HepG2 (cell line): ENCODE data around the gene LILRB3. TPM values are rescaled to one million over a fixed set of nuclear protein-coding genes. Genes with fewer than 3 reads are reported as not detected.

Source experiments
- ASH2L ChIP-seq: fragments of 300-600, 200-600 bp; sonication (generic); IDR thresholded peaks from 2 replicates; pipeline ENCODE4 v1.7.0; 2017; ENCODE audit warnings: low read depth, mild to moderate bottlenecking, moderate library complexity, mixed read lengths, low read length; ENCODE audit not compliant: insufficient read length
- BRCA1 ChIP-seq: sonication (generic); formaldehyde crosslinking; IDR thresholded peaks from 2 replicates; pipeline ENCODE4 v1.4.0; 2020; ENCODE audit warnings: missing genetic modification reagents
- FOXP1 ChIP-seq, 2 experiments: fragments of 450-650 bp in 1 of 2; IDR thresholded peaks; 2 replicates each; pipeline ENCODE4 v1.6.1; 2017 to 2018; ENCODE audit warnings: antibody characterized with exemption in 1 of 2
- GATAD1 ChIP-seq: IDR thresholded peaks from 2 replicates; pipeline ENCODE4 v1.6.1; 2016; ENCODE audit warnings: missing genetic modification reagents, missing compliant biosample characterization
- HDAC1 ChIP-seq: sonication (generic); formaldehyde crosslinking; IDR thresholded peaks from 2 replicates; pipeline ENCODE4 v1.5.1; 2020; ENCODE audit warnings: mild to moderate bottlenecking, missing genetic modification reagents
- IRF2 ChIP-seq: IDR thresholded peaks from 2 replicates; pipeline ENCODE4 v1.6.1; 2018; ENCODE audit warnings: missing genetic modification reagents, missing compliant biosample characterization
- PRMT3 ChIP-seq: sonication (generic); formaldehyde crosslinking; IDR thresholded peaks from 2 replicates; pipeline ENCODE4 v1.8.1; 2022; ENCODE audit warnings: low read depth, mild to moderate bottlenecking, moderate library complexity, missing genetic modification reagents, borderline replicate concordance
- TOE1 ChIP-seq: sonication (generic); formaldehyde crosslinking; IDR thresholded peaks from 2 replicates; pipeline ENCODE4 v1.4.0; 2020; ENCODE audit warnings: mild to moderate bottlenecking, missing genetic modification reagents
- ZNF629 ChIP-seq: sonication (generic); formaldehyde crosslinking; conservative IDR thresholded peaks from 2 replicates; pipeline ENCODE4 v1.5.0; 2020; ENCODE audit warnings: missing genetic modification reagents
- polyA plus RNA-seq, 8 experiments: library from polyadenylated mRNA; depleted of rRNA in 3 of 8; stranded (reverse) in 7 of 8; unstranded in 1 of 8; fragments of >200 nt; fragmentation: Illumina TruSeq in 4 of 8; extraction: Trizol in 4 of 8; gene quantifications; 2 replicates each; pipeline versions ENCODE4 v1.2.1 to v1.2.3, GENCODE V29; 2011 to 2016; ENCODE audit warnings: low read depth in 4 of 8, missing spikeins in 1 of 8, mixed read lengths in 1 of 8; ENCODE audit not compliant: insufficient read depth in 1 of 8
- total RNA-seq, 5 experiments: library from RNA; depleted of rRNA; stranded (reverse); fragments of >200 nt; fragmentation: Illumina TruSeq; extraction: Trizol; gene quantifications; 2 replicates each; pipeline ENCODE4 v1.2.3, GENCODE V29; 2016; ENCODE audit warnings: low read depth in 1 of 5
- TF ChIP-seq, protein P1 (sequence below): sonication (generic); formaldehyde crosslinking; IDR thresholded peaks from 2 replicates; pipeline ENCODE4 v1.8.0; 2022; ENCODE audit warnings: low read depth, missing genetic modification reagents
- TF ChIP-seq, protein P2 (sequence below): sonication (generic); formaldehyde crosslinking; IDR thresholded peaks from 2 replicates; pipeline ENCODE4 v1.4.0; 2020; ENCODE audit warnings: missing genetic modification reagents
- TF ChIP-seq, protein P3 (sequence below): sonication (generic); formaldehyde crosslinking; IDR thresholded peaks from 2 replicates; pipeline ENCODE4 v1.5.0; 2020; ENCODE audit warnings: mild to moderate bottlenecking, missing genetic modification reagents, borderline replicate concordance
- TF ChIP-seq, protein P4 (sequence below): sonication (generic); formaldehyde crosslinking; IDR thresholded peaks from 2 replicates; pipeline ENCODE4 v1.9.0; 2021; ENCODE audit warnings: missing genetic modification reagents, borderline replicate concordance
- TF ChIP-seq, protein P5 (sequence below): sonication (generic); formaldehyde crosslinking; IDR thresholded peaks from 2 replicates; pipeline ENCODE4 v1.4.0; 2020; ENCODE audit warnings: missing genetic modification reagents

Gene LILRB3
- total and polyA plus RNA-seq, 2 of the 13 experiments (the other 11 are each of a cell fraction or from before 2014, with no cell fraction given) = 0.22 TPM; not detected in 1

DNA sequence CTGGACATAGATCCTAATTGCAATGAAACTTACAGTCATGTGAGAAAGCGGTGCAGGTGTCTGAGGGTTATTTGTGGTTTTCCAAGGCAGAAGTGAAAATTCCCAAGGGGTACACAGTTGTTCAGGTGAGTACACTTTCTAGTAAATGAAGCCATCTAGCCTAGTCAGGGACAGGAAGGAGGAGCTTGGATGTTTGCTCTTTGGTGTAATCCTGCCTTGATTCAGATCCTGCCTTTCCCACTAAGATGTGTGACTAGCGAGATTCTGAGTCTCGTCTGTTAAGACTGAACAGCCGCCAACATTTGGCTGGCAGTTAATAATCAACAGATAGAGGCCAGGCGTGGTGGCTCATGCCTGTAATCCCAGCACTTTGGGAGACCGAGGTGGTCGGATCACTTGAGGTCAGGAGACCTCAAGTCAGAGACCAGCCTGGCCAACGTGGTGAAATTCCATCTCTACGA, 19.6 kb downstream of the LILRB3 start (continued):
- TF ChIP-seq, protein P1, sequence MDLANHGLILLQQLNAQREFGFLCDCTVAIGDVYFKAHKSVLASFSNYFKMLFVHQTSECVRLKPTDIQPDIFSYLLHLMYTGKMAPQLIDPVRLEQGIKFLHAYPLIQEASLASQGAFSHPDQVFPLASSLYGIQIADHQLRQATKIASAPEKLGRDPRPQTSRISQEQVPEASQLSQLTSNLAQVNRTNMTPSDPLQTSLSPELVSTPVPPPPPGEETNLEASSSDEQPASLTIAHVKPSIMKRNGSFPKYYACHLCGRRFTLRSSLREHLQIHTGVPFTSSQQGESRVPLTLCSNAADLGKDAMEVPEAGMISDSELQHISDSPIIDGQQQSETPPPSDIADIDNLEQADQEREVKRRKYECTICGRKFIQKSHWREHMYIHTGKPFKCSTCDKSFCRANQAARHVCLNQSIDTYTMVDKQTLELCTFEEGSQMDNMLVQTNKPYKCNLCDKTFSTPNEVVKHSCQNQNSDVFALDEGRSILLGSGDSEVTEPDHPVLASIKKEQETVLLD (CRISPR knock-in tag) = no peak
- TF ChIP-seq, protein P2, sequence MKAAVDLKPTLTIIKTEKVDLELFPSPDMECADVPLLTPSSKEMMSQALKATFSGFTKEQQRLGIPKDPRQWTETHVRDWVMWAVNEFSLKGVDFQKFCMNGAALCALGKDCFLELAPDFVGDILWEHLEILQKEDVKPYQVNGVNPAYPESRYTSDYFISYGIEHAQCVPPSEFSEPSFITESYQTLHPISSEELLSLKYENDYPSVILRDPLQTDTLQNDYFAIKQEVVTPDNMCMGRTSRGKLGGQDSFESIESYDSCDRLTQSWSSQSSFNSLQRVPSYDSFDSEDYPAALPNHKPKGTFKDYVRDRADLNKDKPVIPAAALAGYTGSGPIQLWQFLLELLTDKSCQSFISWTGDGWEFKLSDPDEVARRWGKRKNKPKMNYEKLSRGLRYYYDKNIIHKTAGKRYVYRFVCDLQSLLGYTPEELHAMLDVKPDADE (CRISPR knock-in tag) = no peak
- TF ChIP-seq PRMT3 (CRISPR knock-in tag) (no peak), ASH2L (peak; percentile 57), GATAD1 (CRISPR knock-in tag) (no peak), TOE1 (CRISPR knock-in tag) (no peak), BRCA1 (CRISPR knock-in tag) (no peak), FOXP1 (IDR thresholded peaks at IDR 0.05) (no peak), FOXP1 (CRISPR knock-in tag; IDR thresholded peaks at IDR 0.05) (no peak), IRF2 (CRISPR knock-in tag) (peak; percentile 22; the same call in 1 of the 2 replicates), ZNF629 (CRISPR knock-in tag) (no peak), HDAC1 (0 out of 2 replicates have a peak, but pooled peaks have one; percentile 42)
- TF ChIP-seq, protein P3, sequence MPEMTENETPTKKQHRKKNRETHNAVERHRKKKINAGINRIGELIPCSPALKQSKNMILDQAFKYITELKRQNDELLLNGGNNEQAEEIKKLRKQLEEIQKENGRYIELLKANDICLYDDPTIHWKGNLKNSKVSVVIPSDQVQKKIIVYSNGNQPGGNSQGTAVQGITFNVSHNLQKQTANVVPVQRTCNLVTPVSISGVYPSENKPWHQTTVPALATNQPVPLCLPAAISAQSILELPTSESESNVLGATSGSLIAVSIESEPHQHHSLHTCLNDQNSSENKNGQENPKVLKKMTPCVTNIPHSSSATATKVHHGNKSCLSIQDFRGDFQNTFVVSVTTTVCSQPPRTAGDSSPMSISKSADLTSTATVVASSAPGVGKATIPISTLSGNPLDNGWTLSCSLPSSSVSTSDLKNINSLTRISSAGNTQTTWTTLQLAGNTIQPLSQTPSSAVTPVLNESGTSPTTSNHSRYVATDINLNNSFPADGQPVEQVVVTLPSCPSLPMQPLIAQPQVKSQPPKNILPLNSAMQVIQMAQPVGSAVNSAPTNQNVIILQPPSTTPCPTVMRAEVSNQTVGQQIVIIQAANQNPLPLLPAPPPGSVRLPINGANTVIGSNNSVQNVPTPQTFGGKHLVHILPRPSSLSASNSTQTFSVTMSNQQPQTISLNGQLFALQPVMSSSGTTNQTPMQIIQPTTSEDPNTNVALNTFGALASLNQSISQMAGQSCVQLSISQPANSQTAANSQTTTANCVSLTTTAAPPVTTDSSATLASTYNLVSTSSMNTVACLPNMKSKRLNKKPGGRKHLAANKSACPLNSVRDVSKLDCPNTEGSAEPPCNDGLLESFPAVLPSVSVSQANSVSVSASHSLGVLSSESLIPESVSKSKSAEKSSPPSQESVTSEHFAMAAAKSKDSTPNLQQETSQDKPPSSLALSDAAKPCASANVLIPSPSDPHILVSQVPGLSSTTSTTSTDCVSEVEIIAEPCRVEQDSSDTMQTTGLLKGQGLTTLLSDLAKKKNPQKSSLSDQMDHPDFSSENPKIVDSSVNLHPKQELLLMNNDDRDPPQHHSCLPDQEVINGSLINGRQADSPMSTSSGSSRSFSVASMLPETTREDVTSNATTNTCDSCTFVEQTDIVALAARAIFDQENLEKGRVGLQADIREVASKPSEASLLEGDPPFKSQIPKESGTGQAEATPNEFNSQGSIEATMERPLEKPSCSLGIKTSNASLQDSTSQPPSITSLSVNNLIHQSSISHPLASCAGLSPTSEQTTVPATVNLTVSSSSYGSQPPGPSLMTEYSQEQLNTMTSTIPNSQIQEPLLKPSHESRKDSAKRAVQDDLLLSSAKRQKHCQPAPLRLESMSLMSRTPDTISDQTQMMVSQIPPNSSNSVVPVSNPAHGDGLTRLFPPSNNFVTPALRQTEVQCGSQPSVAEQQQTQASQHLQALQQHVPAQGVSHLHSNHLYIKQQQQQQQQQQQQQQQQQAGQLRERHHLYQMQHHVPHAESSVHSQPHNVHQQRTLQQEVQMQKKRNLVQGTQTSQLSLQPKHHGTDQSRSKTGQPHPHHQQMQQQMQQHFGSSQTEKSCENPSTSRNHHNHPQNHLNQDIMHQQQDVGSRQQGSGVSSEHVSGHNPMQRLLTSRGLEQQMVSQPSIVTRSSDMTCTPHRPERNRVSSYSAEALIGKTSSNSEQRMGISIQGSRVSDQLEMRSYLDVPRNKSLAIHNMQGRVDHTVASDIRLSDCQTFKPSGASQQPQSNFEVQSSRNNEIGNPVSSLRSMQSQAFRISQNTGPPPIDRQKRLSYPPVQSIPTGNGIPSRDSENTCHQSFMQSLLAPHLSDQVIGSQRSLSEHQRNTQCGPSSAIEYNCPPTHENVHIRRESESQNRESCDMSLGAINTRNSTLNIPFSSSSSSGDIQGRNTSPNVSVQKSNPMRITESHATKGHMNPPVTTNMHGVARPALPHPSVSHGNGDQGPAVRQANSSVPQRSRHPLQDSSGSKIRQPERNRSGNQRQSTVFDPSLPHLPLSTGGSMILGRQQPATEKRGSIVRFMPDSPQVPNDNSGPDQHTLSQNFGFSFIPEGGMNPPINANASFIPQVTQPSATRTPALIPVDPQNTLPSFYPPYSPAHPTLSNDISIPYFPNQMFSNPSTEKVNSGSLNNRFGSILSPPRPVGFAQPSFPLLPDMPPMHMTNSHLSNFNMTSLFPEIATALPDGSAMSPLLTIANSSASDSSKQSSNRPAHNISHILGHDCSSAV (CRISPR knock-in tag) = no peak
- TF ChIP-seq, protein P4, sequence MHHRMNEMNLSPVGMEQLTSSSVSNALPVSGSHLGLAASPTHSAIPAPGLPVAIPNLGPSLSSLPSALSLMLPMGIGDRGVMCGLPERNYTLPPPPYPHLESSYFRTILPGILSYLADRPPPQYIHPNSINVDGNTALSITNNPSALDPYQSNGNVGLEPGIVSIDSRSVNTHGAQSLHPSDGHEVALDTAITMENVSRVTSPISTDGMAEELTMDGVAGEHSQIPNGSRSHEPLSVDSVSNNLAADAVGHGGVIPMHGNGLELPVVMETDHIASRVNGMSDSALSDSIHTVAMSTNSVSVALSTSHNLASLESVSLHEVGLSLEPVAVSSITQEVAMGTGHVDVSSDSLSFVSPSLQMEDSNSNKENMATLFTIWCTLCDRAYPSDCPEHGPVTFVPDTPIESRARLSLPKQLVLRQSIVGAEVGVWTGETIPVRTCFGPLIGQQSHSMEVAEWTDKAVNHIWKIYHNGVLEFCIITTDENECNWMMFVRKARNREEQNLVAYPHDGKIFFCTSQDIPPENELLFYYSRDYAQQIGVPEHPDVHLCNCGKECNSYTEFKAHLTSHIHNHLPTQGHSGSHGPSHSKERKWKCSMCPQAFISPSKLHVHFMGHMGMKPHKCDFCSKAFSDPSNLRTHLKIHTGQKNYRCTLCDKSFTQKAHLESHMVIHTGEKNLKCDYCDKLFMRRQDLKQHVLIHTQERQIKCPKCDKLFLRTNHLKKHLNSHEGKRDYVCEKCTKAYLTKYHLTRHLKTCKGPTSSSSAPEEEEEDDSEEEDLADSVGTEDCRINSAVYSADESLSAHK (CRISPR knock-in tag) = no peak
- TF ChIP-seq, protein P5, sequence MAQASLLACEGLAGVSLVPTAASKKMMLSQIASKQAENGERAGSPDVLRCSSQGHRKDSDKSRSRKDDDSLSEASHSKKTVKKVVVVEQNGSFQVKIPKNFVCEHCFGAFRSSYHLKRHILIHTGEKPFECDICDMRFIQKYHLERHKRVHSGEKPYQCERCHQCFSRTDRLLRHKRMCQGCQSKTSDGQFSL = no peak
